ENCODE data around the gene SRRM2.

Gene SRRM2

GRCh38 chr16:2708955-2709587 is 43.4 kb upstream of the SRRM2 start:
- TF ChIP-seq POLR2AphosphoS5 (IDR thresholded peaks at IDR 0.05; ENCODE audit: low read depth, low read length) (no peak; the same call in 1 of the 2 replicates), POLR2A (IDR thresholded peaks at IDR 0.05; ENCODE audit: low read depth, low read length) (no peak), TAF1 (IDR thresholded peaks at IDR 0.05; ENCODE audit: borderline replicate concordance, low read depth, low read length) (no peak)
- FAIRE-seq = no peak
- DNase-seq (ENCODE audit: insufficient read length) = no peak

GRCh38 chr16:2709588-2709984 is 42.9 kb upstream of the SRRM2 start:
- DNase-seq (ENCODE audit: insufficient read length) (no peak), FAIRE-seq (no peak)
- TF ChIP-seq POLR2A (IDR thresholded peaks at IDR 0.05; ENCODE audit: low read depth, low read length) (no peak), POLR2AphosphoS5 (IDR thresholded peaks at IDR 0.05; ENCODE audit: low read depth, low read length) (no peak), TAF1 (IDR thresholded peaks at IDR 0.05; ENCODE audit: borderline replicate concordance, low read depth, low read length) (no peak)

- DNase-seq (ENCODE audit: insufficient read length) (no peak), FAIRE-seq (no peak)
- TF ChIP-seq POLR2AphosphoS5 (IDR thresholded peaks at IDR 0.05; ENCODE audit: low read depth, low read length) (peak; percentile 51; the same call in 1 of the 2 replicates), POLR2A (IDR thresholded peaks at IDR 0.05; ENCODE audit: low read depth, low read length) (no peak), TAF1 (IDR thresholded peaks at IDR 0.05; ENCODE audit: borderline replicate concordance, low read depth, low read length) (no peak)
These were observed 42.3 kb upstream of the SRRM2 start for GRCh38 chr16:2710021-2710710.

GRCh38 chr16:2710711-2711231 is 41.7 kb upstream of the SRRM2 start:
- TF ChIP-seq TAF1 (IDR thresholded peaks at IDR 0.05; ENCODE audit: borderline replicate concordance, low read depth, low read length) (no peak), POLR2AphosphoS5 (IDR thresholded peaks at IDR 0.05; ENCODE audit: low read depth, low read length) (peak; percentile 48; the same call in 1 of the 2 replicates), POLR2A (IDR thresholded peaks at IDR 0.05; ENCODE audit: low read depth, low read length) (peak; percentile 33; the same call in 1 of the 2 replicates)
- DNase-seq (ENCODE audit: insufficient read length) (no peak), FAIRE-seq (no peak)

GRCh38 chr16:2711370-2712062 is 40.9 kb upstream of the SRRM2 start:
- FAIRE-seq = no peak

GRCh38 chr16:2712063-2712441 is 40.4 kb upstream of the SRRM2 start:
- TF ChIP-seq POLR2A (IDR thresholded peaks at IDR 0.05; ENCODE audit: low read depth, low read length) = no peak
- TF ChIP-seq POLR2AphosphoS5 (IDR thresholded peaks at IDR 0.05; ENCODE audit: low read depth, low read length) = no peak
- TF ChIP-seq TAF1 (IDR thresholded peaks at IDR 0.05; ENCODE audit: borderline replicate concordance, low read depth, low read length) = no peak
- FAIRE-seq (no peak), DNase-seq (ENCODE audit: insufficient read length) (no peak)

More at GRCh38 chr16:2711370-2712062, 40.9 kb upstream of the SRRM2 start:
- TF ChIP-seq POLR2A (IDR thresholded peaks at IDR 0.05; ENCODE audit: low read depth, low read length) (no peak), POLR2AphosphoS5 (IDR thresholded peaks at IDR 0.05; ENCODE audit: low read depth, low read length) (no peak), TAF1 (IDR thresholded peaks at IDR 0.05; ENCODE audit: borderline replicate concordance, low read depth, low read length) (no peak)
- DNase-seq (ENCODE audit: insufficient read length) = no peak

- TF ChIP-seq POLR2A (IDR thresholded peaks at IDR 0.05; ENCODE audit: low read depth, low read length) = no peak
- no peak for TF ChIP-seq POLR2AphosphoS5 (IDR thresholded peaks at IDR 0.05; ENCODE audit: low read depth, low read length)
- no peak for TF ChIP-seq TAF1 (IDR thresholded peaks at IDR 0.05; ENCODE audit: borderline replicate concordance, low read depth, low read length)
- no peak for DNase-seq (ENCODE audit: insufficient read length)
- FAIRE-seq = no peak
These were observed 39.9 kb upstream of the SRRM2 start for GRCh38 chr16:2712546-2712945.

- FAIRE-seq (no peak), DNase-seq (ENCODE audit: insufficient read length) (no peak)
- TF ChIP-seq POLR2A (IDR thresholded peaks at IDR 0.05; ENCODE audit: low read depth, low read length) (no peak), TAF1 (IDR thresholded peaks at IDR 0.05; ENCODE audit: borderline replicate concordance, low read depth, low read length) (no peak), POLR2AphosphoS5 (IDR thresholded peaks at IDR 0.05; ENCODE audit: low read depth, low read length) (no peak)
These were observed 38.9 kb upstream of the SRRM2 start for GRCh38 chr16:2713523-2713922.

- FAIRE-seq (no peak), DNase-seq (ENCODE audit: insufficient read length) (no peak)
- no peak for TF ChIP-seq POLR2AphosphoS5 (IDR thresholded peaks at IDR 0.05; ENCODE audit: low read depth, low read length)
- TF ChIP-seq TAF1 (IDR thresholded peaks at IDR 0.05; ENCODE audit: borderline replicate concordance, low read depth, low read length) = no peak
- TF ChIP-seq POLR2A (IDR thresholded peaks at IDR 0.05; ENCODE audit: low read depth, low read length) = no peak
These were observed 38.3 kb upstream of the SRRM2 start for GRCh38 chr16:2713985-2714774.

GRCh38 chr16:2715064-2715463 is 37.4 kb upstream of the SRRM2 start:
- FAIRE-seq = no peak
- no peak for DNase-seq (ENCODE audit: insufficient read length)
- TF ChIP-seq POLR2AphosphoS5 (IDR thresholded peaks at IDR 0.05; ENCODE audit: low read depth, low read length) (no peak), TAF1 (IDR thresholded peaks at IDR 0.05; ENCODE audit: borderline replicate concordance, low read depth, low read length) (no peak), POLR2A (IDR thresholded peaks at IDR 0.05; ENCODE audit: low read depth, low read length) (no peak)

- peak; percentile 80 for DNase-seq (ENCODE audit: insufficient read length)
- TF ChIP-seq POLR2A (IDR thresholded peaks at IDR 0.05; ENCODE audit: low read depth, low read length) (no peak), TAF1 (IDR thresholded peaks at IDR 0.05; ENCODE audit: borderline replicate concordance, low read depth, low read length) (no peak), POLR2AphosphoS5 (IDR thresholded peaks at IDR 0.05; ENCODE audit: low read depth, low read length) (no peak)
- FAIRE-seq = peak; percentile 54
These were observed 36.9 kb upstream of the SRRM2 start for GRCh38 chr16:2715519-2715918.

Measured in GM12892 (cell line).